ENCODE data around the gene TLL1. TPM values are rescaled to one million over a fixed set of nuclear protein-coding genes. Genes with fewer than 3 reads are reported as not detected.

TLL1 gene
- total and polyA plus RNA-seq, 2 experiments from 2014 or later: 0.18 to 2.4 TPM

DNA sequence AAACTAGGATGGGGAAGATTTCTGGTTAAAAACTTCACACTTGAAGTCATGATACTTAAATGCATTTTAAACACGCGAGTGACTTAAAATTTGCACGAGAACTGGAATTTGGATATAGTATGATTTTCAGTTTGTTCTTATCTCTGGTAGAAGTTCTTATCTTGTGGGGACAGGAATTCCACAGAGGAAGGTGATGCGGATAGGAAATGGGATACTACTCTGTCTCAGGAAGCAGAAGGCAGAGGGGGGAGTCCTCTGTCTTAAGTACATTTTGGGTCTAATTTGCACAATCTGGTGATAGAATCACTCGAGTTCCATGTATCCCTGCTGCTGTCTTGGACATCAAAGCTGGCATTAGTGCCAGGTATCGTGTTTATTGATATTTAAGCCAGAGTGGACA, 53.3 kb downstream of the TLL1 start:
- H3K36me3 Mint-ChIP-seq (ENCODE audit: low read depth): no peaks in the 10 kb centered on the region
- no peak overlapping the region for H3K4me3 ChIP-seq
- peaks cover 24% of the 10 kb centered on the region for H3K4me1 ChIP-seq (ENCODE audit: insufficient read depth)
- no peaks in the 10 kb centered on the region for H3F3A ChIP-seq (replicated peaks; ENCODE audit: low read depth)
- H3K4me3 Mint-ChIP-seq: no peak overlapping the region
- ATAC-seq: no peak
- no peaks in the 10 kb centered on the region for H4K20me1 ChIP-seq (replicated peaks; ENCODE audit: insufficient read depth)
- TF ChIP-seq ZNF331 (CRISPR knock-in tag; IDR thresholded peaks at IDR 0.05; ENCODE audit: low read depth) (no peak), EZH2phosphoT487 (IDR thresholded peaks at IDR 0.05; ENCODE audit: unreplicated experiment) (no peak)
- TF ChIP-seq, protein P1, sequence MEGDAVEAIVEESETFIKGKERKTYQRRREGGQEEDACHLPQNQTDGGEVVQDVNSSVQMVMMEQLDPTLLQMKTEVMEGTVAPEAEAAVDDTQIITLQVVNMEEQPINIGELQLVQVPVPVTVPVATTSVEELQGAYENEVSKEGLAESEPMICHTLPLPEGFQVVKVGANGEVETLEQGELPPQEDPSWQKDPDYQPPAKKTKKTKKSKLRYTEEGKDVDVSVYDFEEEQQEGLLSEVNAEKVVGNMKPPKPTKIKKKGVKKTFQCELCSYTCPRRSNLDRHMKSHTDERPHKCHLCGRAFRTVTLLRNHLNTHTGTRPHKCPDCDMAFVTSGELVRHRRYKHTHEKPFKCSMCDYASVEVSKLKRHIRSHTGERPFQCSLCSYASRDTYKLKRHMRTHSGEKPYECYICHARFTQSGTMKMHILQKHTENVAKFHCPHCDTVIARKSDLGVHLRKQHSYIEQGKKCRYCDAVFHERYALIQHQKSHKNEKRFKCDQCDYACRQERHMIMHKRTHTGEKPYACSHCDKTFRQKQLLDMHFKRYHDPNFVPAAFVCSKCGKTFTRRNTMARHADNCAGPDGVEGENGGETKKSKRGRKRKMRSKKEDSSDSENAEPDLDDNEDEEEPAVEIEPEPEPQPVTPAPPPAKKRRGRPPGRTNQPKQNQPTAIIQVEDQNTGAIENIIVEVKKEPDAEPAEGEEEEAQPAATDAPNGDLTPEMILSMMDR (conservative IDR thresholded peaks at IDR 0.05; ENCODE audit: low read depth in 2 of 2): no peak
- peaks cover 1% of the 10 kb centered on the region for H3K27me3 Mint-ChIP-seq (ENCODE audit: insufficient read depth, low read depth, poor library complexity)
- DNase-seq (ENCODE audit: low spot score): no peak
- peaks cover 14% of the 10 kb centered on the region for H3K4me1 Mint-ChIP-seq
- no peaks in the 10 kb centered on the region for H3K79me2 ChIP-seq (replicated peaks; ENCODE audit: insufficient read depth)
- no peak overlapping the region for H3K4me2 ChIP-seq
- no peak overlapping the region for H2AFZ ChIP-seq
- H3K9me2 ChIP-seq (ENCODE audit: insufficient read depth): no peaks in the 10 kb centered on the region
- H3K27ac Mint-ChIP-seq: no peak overlapping the region
- no peaks in the 10 kb centered on the region for H3K27me3 ChIP-seq (ENCODE audit: insufficient read depth)
- no peaks in the 10 kb centered on the region for H3K36me3 ChIP-seq (ENCODE audit: insufficient read depth)
- no peak overlapping the region for H3K27ac ChIP-seq (ENCODE audit: low read depth)
- H3K9me3 Mint-ChIP-seq: no peaks in the 10 kb centered on the region

DNA sequence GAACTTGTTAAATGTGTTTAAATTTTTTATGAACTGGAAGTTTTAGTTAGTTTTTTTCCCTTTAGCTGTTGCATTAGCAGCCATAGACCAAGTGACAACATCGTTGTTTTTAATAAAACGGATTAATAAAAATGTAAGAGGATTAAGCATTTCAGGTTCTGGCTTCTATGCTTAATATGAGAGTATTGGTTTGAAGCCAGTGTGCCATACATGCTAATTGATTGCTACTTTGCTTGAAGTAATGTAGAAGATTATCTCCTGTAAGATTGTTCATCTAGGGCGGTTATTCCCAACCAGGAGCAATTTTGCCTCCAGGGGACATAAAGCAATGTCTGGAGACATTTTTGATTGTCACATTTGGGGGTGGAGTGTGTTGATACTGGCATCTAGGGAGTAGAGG, 54.3 kb downstream of the TLL1 start:
- H3K27ac Mint-ChIP-seq: no peak overlapping the region
- TF ChIP-seq ZNF331 (CRISPR knock-in tag; IDR thresholded peaks at IDR 0.05; ENCODE audit: low read depth) (no peak), CREB1 (CRISPR knock-in tag; IDR thresholded peaks at IDR 0.05; ENCODE audit: low read depth) (no peak), STAT1 (IDR thresholded peaks at IDR 0.05; ENCODE audit: unreplicated experiment) (no peak), EZH2 (IDR thresholded peaks at IDR 0.05; ENCODE audit: low read depth, unreplicated experiment) (no peak), ETS1 (IDR thresholded peaks at IDR 0.05) (no peak), EZH2phosphoT487 (IDR thresholded peaks at IDR 0.05; ENCODE audit: unreplicated experiment) (no peak), JUNB (IDR thresholded peaks at IDR 0.05; ENCODE audit: unreplicated experiment) (no peak), POLR2AphosphoS5 (IDR thresholded peaks at IDR 0.05; ENCODE audit: low read depth) (no peak), NANOG (IDR thresholded peaks at IDR 0.05; ENCODE audit: borderline replicate concordance) (no peak), ZNF114 (CRISPR knock-in tag; IDR thresholded peaks at IDR 0.05) (no peak)
- TF ChIP-seq, protein P2, sequence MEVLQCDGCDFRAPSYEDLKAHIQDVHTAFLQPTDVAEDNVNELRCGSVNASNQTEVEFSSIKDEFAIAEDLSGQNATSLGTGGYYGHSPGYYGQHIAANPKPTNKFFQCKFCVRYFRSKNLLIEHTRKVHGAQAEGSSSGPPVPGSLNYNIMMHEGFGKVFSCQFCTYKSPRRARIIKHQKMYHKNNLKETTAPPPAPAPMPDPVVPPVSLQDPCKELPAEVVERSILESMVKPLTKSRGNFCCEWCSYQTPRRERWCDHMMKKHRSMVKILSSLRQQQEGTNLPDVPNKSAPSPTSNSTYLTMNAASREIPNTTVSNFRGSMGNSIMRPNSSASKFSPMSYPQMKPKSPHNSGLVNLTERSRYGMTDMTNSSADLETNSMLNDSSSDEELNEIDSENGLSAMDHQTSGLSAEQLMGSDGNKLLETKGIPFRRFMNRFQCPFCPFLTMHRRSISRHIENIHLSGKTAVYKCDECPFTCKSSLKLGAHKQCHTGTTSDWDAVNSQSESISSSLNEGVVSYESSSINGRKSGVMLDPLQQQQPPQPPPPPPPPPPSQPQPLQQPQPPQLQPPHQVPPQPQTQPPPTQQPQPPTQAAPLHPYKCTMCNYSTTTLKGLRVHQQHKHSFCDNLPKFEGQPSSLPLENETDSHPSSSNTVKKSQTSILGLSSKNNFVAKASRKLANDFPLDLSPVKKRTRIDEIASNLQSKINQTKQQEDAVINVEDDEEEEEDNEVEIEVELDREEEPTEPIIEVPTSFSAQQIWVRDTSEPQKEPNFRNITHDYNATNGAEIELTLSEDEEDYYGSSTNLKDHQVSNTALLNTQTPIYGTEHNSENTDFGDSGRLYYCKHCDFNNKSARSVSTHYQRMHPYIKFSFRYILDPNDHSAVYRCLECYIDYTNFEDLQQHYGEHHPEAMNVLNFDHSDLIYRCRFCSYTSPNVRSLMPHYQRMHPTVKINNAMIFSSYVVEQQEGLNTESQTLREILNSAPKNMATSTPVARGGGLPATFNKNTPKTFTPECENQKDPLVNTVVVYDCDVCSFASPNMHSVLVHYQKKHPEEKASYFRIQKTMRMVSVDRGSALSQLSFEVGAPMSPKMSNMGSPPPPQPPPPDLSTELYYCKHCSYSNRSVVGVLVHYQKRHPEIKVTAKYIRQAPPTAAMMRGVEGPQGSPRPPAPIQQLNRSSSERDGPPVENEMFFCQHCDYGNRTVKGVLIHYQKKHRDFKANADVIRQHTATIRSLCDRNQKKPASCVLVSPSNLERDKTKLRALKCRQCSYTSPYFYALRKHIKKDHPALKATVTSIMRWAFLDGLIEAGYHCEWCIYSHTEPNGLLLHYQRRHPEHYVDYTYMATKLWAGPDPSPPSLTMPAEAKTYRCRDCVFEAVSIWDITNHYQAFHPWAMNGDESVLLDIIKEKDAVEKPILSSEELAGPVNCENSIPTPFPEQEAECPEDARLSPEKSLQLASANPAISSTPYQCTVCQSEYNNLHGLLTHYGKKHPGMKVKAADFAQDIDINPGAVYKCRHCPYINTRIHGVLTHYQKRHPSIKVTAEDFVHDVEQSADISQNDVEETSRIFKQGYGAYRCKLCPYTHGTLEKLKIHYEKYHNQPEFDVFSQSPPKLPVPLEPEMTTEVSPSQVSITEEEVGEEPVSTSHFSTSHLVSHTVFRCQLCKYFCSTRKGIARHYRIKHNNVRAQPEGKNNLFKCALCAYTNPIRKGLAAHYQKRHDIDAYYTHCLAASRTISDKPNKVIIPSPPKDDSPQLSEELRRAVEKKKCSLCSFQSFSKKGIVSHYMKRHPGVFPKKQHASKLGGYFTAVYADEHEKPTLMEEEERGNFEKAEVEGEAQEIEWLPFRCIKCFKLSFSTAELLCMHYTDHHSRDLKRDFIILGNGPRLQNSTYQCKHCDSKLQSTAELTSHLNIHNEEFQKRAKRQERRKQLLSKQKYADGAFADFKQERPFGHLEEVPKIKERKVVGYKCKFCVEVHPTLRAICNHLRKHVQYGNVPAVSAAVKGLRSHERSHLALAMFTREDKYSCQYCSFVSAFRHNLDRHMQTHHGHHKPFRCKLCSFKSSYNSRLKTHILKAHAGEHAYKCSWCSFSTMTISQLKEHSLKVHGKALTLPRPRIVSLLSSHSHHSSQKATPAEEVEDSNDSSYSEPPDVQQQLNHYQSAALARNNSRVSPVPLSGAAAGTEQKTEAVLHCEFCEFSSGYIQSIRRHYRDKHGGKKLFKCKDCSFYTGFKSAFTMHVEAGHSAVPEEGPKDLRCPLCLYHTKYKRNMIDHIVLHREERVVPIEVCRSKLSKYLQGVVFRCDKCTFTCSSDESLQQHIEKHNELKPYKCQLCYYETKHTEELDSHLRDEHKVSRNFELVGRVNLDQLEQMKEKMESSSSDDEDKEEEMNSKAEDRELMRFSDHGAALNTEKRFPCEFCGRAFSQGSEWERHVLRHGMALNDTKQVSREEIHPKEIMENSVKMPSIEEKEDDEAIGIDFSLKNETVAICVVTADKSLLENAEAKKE (CRISPR knock-in tag; IDR thresholded peaks at IDR 0.05): no peak

More for the DNA sequence above, 54.3 kb downstream of the TLL1 start:
- Histone ChIP-seq H3K27me3 (ENCODE audit: insufficient read depth) (no peaks in the 10 kb centered on the region), H3K4me1 (ENCODE audit: insufficient read depth) (peaks cover 31% of the 10 kb centered on the region), H3K79me2 (replicated peaks; ENCODE audit: insufficient read depth) (no peaks in the 10 kb centered on the region), H4K20me1 (replicated peaks; ENCODE audit: insufficient read depth) (no peaks in the 10 kb centered on the region), H3K36me3 (ENCODE audit: insufficient read depth) (no peaks in the 10 kb centered on the region), H2AFZ (no peak overlapping the region), H3K27ac (ENCODE audit: low read depth) (no peak overlapping the region), H3K9me2 (ENCODE audit: insufficient read depth) (no peaks in the 10 kb centered on the region), H3K4me2 (no peak overlapping the region), H3K4me3 (no peak overlapping the region), H3F3A (replicated peaks; ENCODE audit: low read depth) (no peaks in the 10 kb centered on the region)
- DNase-seq (ENCODE audit: low spot score) (no peak), ATAC-seq (no peak)
- Mint-ChIP-seq H3K4me3 (no peak overlapping the region), H3K4me1 (peaks cover 19% of the 10 kb centered on the region), H3K9me3 (no peaks in the 10 kb centered on the region; the same call in 2 of the 3 replicates), H3K36me3 (ENCODE audit: low read depth) (no peaks in the 10 kb centered on the region), H3K27me3 (ENCODE audit: insufficient read depth, low read depth, poor library complexity) (peaks cover under 1% of the 10 kb centered on the region)

All from GM23338 (cell line).